Muscle layer of colon (tissue), 2 donors: ENCODE measurements around the gene GOLGA6L2.
"Not testable (repeated sequence)": the region's sequence is repeated elsewhere in the genome, so short reads cannot be mapped to it uniquely, and the experiment has no call there.

Experiments used
- H3K27ac ChIP-seq: one replicate; pipeline ENCODE4 v1.7.0; 2013; ENCODE audit warnings: low read depth, mild to moderate bottlenecking, low read length, moderate library complexity
- H3K27me3 ChIP-seq, 2 donors: one replicate each; pipeline ENCODE4 v1.7.0; 2013; ENCODE audit warnings: low read length in 2 of 2, mild to moderate bottlenecking in 2 of 2; ENCODE audit not compliant: insufficient read depth in 2 of 2, control insufficient read depth in 1 of 2
- H3K36me3 ChIP-seq: one replicate; pipeline ENCODE4 v1.7.0; 2013; ENCODE audit warnings: mild to moderate bottlenecking, low read length; ENCODE audit not compliant: insufficient read depth
- H3K4me1 ChIP-seq: one replicate; pipeline ENCODE4 v1.7.0; 2013; ENCODE audit warnings: mild to moderate bottlenecking, low read length; ENCODE audit not compliant: insufficient read depth
- H3K4me3 ChIP-seq, 2 donors: one replicate each; pipeline ENCODE4 v1.7.0; 2013; ENCODE audit warnings: low read length in 2 of 2, low read depth in 1 of 2, mild to moderate bottlenecking in 1 of 2, moderate library complexity in 1 of 2
- H3K9ac ChIP-seq: one replicate; pipeline ENCODE4 v1.7.0; 2013; ENCODE audit warnings: low read length
- H3K9me3 ChIP-seq: one replicate; pipeline ENCODE4 v1.7.0; 2013; ENCODE audit warnings: mild to moderate bottlenecking, low read length
- donor health status: abdominal sarcoma.
- donor health status: Adenocarcinoma of cecum.

Gene GOLGA6L2

DNA sequence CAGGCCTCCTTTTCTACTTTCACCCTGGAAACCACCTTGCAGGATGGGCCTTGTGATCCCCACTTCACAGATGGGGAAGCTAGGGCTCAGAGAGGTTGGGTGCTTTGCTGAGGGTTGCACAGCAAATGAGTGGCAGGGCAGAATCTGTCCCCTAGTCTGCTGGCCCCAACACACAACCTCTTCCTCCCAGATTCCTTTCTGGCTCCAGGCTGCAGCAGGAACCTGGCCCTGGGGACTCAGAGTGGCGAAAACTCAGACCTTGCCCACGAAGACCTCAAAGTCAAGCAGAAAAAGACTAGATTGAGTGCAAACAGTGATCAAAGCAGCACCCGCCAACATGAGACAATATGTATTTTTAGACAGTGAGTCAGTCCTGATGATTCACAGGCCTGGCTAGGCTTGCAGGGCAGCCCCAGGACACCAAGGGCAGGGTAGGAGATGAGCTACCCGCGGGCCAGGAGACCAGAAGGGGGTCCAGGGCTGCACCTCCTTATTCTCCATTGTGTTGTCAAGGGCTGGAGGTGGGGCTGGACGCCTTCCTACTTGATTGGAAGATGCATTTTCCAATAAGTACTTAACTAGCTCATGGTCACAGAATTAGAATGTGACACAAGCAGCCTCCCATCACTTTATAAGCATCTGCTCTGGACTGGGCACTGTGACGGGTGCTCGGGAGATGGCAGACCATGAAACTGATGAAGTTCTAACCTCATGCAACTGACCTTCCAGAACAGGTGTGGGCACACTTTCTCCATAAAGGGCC lies 23.9 kb downstream of the GOLGA6L2 start:
- Histone ChIP-seq H3K9me3 (no peaks in the 10 kb centered on the region), H3K27ac (no peak overlapping the region), H3K9ac (no peak overlapping the region), H3K36me3 (no peaks in the 10 kb centered on the region), H3K4me1 (no peaks in the 10 kb centered on the region), H3K27me3 (no peaks in the 10 kb centered on the region), H3K4me3 (no peak overlapping the region)

- Histone ChIP-seq H3K9me3 (no peaks in the 10 kb centered on the region), H3K4me3 (no peak overlapping the region), H3K27ac (no peak overlapping the region), H3K4me1 (no peaks in the 10 kb centered on the region), H3K27me3 (no peaks in the 10 kb centered on the region), H3K36me3 (no peaks in the 10 kb centered on the region), H3K9ac (no peak overlapping the region)
These were observed 24.7 kb downstream of the GOLGA6L2 start for GRCh38 chr15:23422099-23422945.

GRCh38 chr15:23420806-23421575 lies 26.1 kb downstream of the GOLGA6L2 start:
- no peak overlapping the region for H3K27ac ChIP-seq
- H3K4me3 ChIP-seq, result no peak overlapping the region
- H3K36me3 ChIP-seq, result no peaks in the 10 kb centered on the region

DNA sequence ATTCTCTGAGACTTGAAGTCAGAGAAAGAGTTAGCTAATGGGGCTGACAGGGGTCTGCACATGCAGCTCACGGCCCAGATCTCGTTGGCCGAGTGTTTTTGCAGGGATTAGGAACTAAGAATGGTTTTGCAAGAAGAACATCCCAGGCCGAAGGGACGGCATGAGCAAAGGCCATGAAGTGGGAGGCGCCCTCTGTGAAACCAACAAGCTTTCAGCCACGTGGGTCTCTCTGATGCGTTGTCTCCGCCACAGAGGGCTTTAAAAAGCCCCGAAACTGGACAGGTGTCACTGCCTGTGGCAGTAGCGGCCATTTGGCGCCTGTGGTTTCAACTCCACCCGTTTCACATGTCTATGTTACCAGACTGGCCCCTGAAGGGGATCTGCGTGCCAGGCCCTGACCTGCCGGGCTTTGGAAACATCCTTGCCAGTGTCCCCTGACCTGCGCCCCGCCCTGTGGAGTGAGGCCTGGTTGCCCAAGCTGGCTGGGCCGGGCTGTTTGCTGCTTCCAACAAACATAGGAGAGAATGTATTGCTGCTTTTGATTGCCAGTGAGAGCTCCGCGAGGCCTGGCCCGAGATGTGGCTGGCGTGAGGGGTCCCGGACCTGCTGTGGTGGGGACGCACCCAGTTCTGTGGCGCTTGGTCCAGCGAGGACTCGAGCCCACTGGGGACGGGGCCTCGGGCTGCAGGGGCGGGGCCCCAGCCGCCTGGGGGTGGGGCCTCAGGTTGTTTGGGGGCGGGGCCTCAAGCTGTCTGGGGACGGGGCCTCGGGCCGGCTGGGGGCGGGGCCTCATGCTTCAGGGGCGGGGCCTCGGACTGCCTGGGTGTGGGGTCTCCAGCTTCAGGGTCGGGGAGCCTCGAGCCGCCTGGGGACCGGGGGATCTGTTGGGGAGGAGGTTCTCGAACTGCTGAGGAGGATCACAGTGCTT lies 30.4 kb downstream of the GOLGA6L2 start:
- Histone ChIP-seq H3K36me3 (no peaks in the 10 kb centered on the region), H3K9me3 (no peaks in the 10 kb centered on the region), H3K27me3 (no peaks in the 10 kb centered on the region), H3K4me3 (no peak overlapping the region), H3K27ac (no peak overlapping the region), H3K9ac (no peak overlapping the region), H3K4me1 (no peaks in the 10 kb centered on the region)

More at GRCh38 chr15:23420806-23421575, 26.1 kb downstream of the GOLGA6L2 start:
- H3K9me3 ChIP-seq, result no peaks in the 10 kb centered on the region
- no peaks in the 10 kb centered on the region for H3K4me1 ChIP-seq
- no peaks in the 10 kb centered on the region for H3K27me3 ChIP-seq
- H3K9ac ChIP-seq, result no peak overlapping the region

GRCh38 chr15:23415866-23416265 lies 31.2 kb downstream of the GOLGA6L2 start:
- not testable (repeated sequence) for H3K9me3 ChIP-seq, H3K27ac ChIP-seq, H3K4me1 ChIP-seq, H3K4me3 ChIP-seq, H3K9ac ChIP-seq, H3K27me3 ChIP-seq, H3K36me3 ChIP-seq

DNA sequence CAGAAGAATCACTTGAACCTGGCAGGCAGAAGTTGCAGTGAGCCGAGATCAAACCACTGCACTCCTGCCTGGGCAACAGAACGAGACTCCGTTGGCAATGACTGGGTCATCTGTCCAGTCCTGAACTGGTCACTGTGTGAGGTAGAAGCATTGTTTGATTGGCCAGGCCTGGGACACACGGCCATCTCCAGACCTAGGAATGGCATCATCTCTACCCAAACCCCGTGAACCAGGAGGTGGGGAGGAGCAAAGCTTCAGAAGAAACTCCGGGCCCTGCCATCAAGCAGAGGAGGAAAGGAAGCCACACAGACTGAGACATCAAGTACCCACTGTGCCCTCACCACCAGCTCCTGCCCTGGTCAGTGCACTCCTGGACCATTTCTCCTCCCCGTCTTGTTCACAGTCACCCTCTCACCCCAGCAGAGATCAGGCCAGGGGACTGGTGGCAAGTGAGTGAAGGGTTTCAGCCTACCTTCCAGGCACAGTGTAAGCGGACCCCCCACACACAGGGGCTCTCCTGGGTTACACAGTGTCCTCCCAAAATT lies 31.6 kb downstream of the GOLGA6L2 start:
- no peaks in the 10 kb centered on the region for H3K36me3 ChIP-seq
- H3K4me1 ChIP-seq, result no peaks in the 10 kb centered on the region
- no peak overlapping the region for H3K9ac ChIP-seq

DNA sequence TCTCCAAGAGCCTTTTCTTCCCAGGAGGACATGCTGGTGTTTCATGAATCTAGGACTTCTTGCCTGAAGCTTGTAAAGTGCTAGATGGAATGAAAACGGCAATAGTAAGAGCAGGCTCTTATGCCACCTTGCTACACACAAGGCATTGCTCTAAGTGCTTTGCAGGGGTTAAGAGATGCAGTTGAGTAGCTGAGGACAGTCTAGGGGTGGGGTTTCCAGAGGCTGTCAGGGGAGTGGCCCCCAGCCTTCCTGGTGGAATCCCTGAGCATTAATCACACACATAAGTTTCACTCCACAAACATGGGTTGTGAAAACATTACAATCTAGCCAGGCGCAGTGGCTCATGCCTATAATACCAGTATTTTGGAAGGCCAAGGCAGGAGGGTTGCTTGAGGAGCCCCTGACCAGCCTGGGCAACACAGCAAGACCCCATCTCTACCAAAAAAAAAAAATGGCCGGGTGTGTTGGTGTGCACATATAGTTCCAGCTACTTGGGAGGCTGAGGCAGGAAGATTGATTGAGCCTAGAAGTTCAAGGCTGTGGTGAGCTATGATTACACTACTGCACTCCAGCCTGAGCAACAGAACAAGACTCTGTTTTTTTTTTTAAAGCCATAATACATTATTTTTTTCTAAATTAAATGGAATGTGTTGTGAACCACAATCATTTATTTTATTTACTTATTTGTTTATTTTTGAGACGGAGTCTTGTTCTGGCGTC lies 34.0 kb downstream of the GOLGA6L2 start:
- not testable (repeated sequence) for H3K36me3 ChIP-seq, H3K27me3 ChIP-seq, H3K27ac ChIP-seq, H3K9me3 ChIP-seq, H3K4me3 ChIP-seq, H3K9ac ChIP-seq, H3K4me1 ChIP-seq

More for the DNA sequence above, 31.6 kb downstream of the GOLGA6L2 start:
- H3K9me3 ChIP-seq, result no peaks in the 10 kb centered on the region
- no peaks in the 10 kb centered on the region for H3K27me3 ChIP-seq
- H3K4me3 ChIP-seq, result no peak overlapping the region
- no peak overlapping the region for H3K27ac ChIP-seq

DNA sequence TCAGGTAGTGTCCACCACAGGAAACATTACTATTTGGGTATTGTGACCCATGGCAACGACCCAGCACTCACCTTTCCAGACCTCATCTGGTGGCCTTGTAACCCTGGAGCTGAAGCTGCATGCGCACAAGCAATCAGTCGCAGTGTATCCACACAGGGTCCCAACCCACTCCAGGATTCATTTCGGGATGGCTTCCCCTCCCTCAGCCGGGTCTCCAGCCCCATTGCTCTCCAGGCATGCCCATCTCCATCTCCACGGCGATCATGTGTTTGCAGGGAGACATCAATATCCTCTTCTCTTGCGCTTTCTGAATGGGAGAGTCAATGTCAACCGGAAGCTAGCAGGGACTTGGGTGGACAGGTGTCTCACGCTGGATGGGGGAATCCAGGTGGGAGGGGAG lies 35.2 kb downstream of the GOLGA6L2 start:
- Histone ChIP-seq H3K4me1 (no peaks in the 10 kb centered on the region), H3K4me3 (no peak overlapping the region), H3K27ac (no peak overlapping the region), H3K9ac (no peak overlapping the region), H3K9me3 (no peaks in the 10 kb centered on the region), H3K27me3 (no peaks in the 10 kb centered on the region), H3K36me3 (no peaks in the 10 kb centered on the region)

- H3K9ac ChIP-seq, result no peak overlapping the region
- H3K36me3 ChIP-seq, result no peaks in the 10 kb centered on the region
- no peak overlapping the region for H3K4me3 ChIP-seq
- H3K27me3 ChIP-seq, result no peaks in the 10 kb centered on the region
- H3K27ac ChIP-seq, result no peak overlapping the region
- H3K4me1 ChIP-seq, result no peaks in the 10 kb centered on the region
- no peaks in the 10 kb centered on the region for H3K9me3 ChIP-seq
These were observed 43.5 kb downstream of the GOLGA6L2 start for GRCh38 chr15:23403550-23403949.

GRCh38 chr15:23402544-23402943 lies 44.5 kb downstream of the GOLGA6L2 start:
- Histone ChIP-seq H3K9ac (no peak overlapping the region), H3K36me3 (no peaks in the 10 kb centered on the region), H3K9me3 (no peaks in the 10 kb centered on the region), H3K27ac (no peak overlapping the region), H3K4me3 (no peak overlapping the region), H3K4me1 (no peaks in the 10 kb centered on the region), H3K27me3 (no peaks in the 10 kb centered on the region)
